Fibroblast of lung (primary cell): ENCODE measurements around the gene VARS2. TPM values are rescaled to one million over a fixed set of nuclear protein-coding genes. Genes with fewer than 3 reads are reported as not detected.

Source experiments
- DNase-seq, 2 donors: peaks; one replicate each; pipeline versions ENCODE4 v3.0.0 to v3.0.0-alpha.2; 2010; ENCODE audit warnings: low read depth in 2 of 2
- H2AFZ ChIP-seq: 2 replicates; pipeline ENCODE4 v1.5.1; 2012; ENCODE audit warnings: low read length, control low read depth, inconsistent platforms
- H3K27ac ChIP-seq: 2 replicates; pipeline ENCODE4 v1.5.1; 2011; ENCODE audit warnings: low read length, control low read depth; ENCODE audit not compliant: insufficient read depth
- H3K27me3 ChIP-seq: 2 replicates; pipeline ENCODE4 v1.5.1; 2011; ENCODE audit warnings: mild to moderate bottlenecking, low read length; ENCODE audit not compliant: control insufficient read depth, insufficient read depth
- H3K36me3 ChIP-seq: 2 replicates; pipeline ENCODE4 v1.5.1; 2011; ENCODE audit warnings: low read length; ENCODE audit not compliant: control insufficient read depth, insufficient read depth
- H3K4me1 ChIP-seq: 2 replicates; pipeline ENCODE4 v1.5.1; 2011; ENCODE audit warnings: low read length; ENCODE audit not compliant: control insufficient read depth, insufficient read depth; ENCODE audit errors: extremely low read depth
- H3K4me2 ChIP-seq: 2 replicates; pipeline ENCODE4 v1.5.1; 2011; ENCODE audit warnings: low read length, control low read depth; ENCODE audit not compliant: insufficient read depth; ENCODE audit errors: extremely low read depth
- H3K4me3 ChIP-seq, 4 experiments: fragments of 200-600 bp in 1 of 4; sonication (generic) in 1 of 4; replicated peaks in 1 of 4; 2 replicates each; pipeline ENCODE4 v1.5.1; 2011 to 2016; ENCODE audit warnings: low read length in 4 of 4, low read depth in 3 of 4, mild to moderate bottlenecking in 3 of 4, control low read depth in 2 of 4, inconsistent platforms in 1 of 4, mixed read lengths in 1 of 4; ENCODE audit not compliant: insufficient read depth in 1 of 4; ENCODE audit errors: control extremely low read depth in 1 of 4
- H3K79me2 ChIP-seq: 2 replicates; pipeline ENCODE4 v1.5.1; 2012; ENCODE audit warnings: mild to moderate bottlenecking, low read length, inconsistent platforms; ENCODE audit not compliant: control insufficient read depth, insufficient read depth
- H3K9ac ChIP-seq: 2 replicates; pipeline ENCODE4 v1.5.1; 2011; ENCODE audit warnings: mild to moderate bottlenecking, low read length, control low read depth; ENCODE audit not compliant: insufficient read depth
- H3K9me3 ChIP-seq: 2 replicates; pipeline ENCODE4 v1.5.1; 2012; ENCODE audit warnings: low read depth, low read length; ENCODE audit not compliant: control insufficient read depth, insufficient read depth
- H4K20me1 ChIP-seq: 2 replicates; pipeline ENCODE4 v1.5.1; 2011; ENCODE audit warnings: low read length; ENCODE audit not compliant: control insufficient read depth, insufficient read depth; ENCODE audit errors: extremely low read depth
- EZH2 ChIP-seq: IDR thresholded peaks from 2 replicates; pipeline ENCODE4 v1.5.1; 2012; ENCODE audit warnings: low read length, control low read depth, mild to moderate bottlenecking; ENCODE audit errors: missing control alignments
- polyA plus RNA-seq, 2 donors: library from polyadenylated mRNA; depleted of rRNA in 1 of 2; stranded (reverse) in 1 of 2; unstranded in 1 of 2; fragments of >200 nt; gene quantifications; 2 replicates each; pipeline ENCODE4 v1.2.1, GENCODE V29; 2011 to 2012; ENCODE audit warnings: missing spikeins in 1 of 2
- total RNA-seq: library from RNA; depleted of rRNA; stranded (reverse); fragments of >200 nt; gene quantifications from 2 replicates; pipeline ENCODE4 v1.2.1, GENCODE V29; 2014
- TF ChIP-seq, protein P1 (sequence below), 2 donors: IDR thresholded peaks in 1 of 2; conservative IDR thresholded peaks in 1 of 2; 1 replicate in 1 of 2; 2 replicates in 1 of 2; pipeline ENCODE4 v1.5.1; 2011 to 2012; ENCODE audit warnings: low read length in 2 of 2, control low read depth in 1 of 2, inconsistent platforms in 1 of 2, low read depth in 1 of 2, mild to moderate bottlenecking in 1 of 2

VARS2 gene
- total and polyA plus RNA-seq, 2 donors (not counting 1 experiment from before 2014, with no cell fraction given) = 6.8 to 20.5 TPM

DNA sequence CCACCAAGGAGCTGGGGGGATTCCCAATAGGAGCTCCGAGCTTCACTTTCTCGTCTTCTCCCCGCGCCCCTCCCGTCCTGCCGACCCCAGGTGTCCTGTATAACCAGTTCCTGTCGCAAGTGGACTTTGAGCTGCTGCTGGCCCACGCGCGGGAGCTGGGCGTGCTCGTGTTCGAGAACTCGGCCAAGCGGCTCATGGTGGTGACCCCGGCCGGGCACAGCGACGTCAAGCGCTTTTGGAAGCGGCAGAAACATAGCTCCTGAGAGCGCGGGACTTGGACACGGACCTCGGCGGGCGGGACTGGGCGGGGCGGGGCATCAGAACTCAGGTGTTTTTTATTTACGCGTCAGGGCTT lies 340 bp upstream of the VARS2 start:
- peak overlapping the region; percentile 26 for H3K27ac ChIP-seq
- H2AFZ ChIP-seq = peak overlapping the region; percentile 43
- no peak for TF ChIP-seq EZH2
- TF ChIP-seq, protein P1, sequence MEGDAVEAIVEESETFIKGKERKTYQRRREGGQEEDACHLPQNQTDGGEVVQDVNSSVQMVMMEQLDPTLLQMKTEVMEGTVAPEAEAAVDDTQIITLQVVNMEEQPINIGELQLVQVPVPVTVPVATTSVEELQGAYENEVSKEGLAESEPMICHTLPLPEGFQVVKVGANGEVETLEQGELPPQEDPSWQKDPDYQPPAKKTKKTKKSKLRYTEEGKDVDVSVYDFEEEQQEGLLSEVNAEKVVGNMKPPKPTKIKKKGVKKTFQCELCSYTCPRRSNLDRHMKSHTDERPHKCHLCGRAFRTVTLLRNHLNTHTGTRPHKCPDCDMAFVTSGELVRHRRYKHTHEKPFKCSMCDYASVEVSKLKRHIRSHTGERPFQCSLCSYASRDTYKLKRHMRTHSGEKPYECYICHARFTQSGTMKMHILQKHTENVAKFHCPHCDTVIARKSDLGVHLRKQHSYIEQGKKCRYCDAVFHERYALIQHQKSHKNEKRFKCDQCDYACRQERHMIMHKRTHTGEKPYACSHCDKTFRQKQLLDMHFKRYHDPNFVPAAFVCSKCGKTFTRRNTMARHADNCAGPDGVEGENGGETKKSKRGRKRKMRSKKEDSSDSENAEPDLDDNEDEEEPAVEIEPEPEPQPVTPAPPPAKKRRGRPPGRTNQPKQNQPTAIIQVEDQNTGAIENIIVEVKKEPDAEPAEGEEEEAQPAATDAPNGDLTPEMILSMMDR (conservative IDR thresholded peaks at IDR 0.05 in 1 of 2, IDR thresholded peaks at IDR 0.05 in 1 of 2; ENCODE audit: low read depth in 1 of 2, low read length in 2 of 2) = no peak
- peak overlapping the region; percentile 34 for H3K9ac ChIP-seq
- DNase-seq = no peak
- no peaks in the 10 kb centered on the region for H4K20me1 ChIP-seq
- peak overlapping the region in 2 of 4 experiments; percentile 27 to 64 for H3K4me3 ChIP-seq
- H3K79me2 ChIP-seq = peaks cover 5% of the 10 kb centered on the region
- H3K4me2 ChIP-seq = peak overlapping the region; percentile 23
- H3K4me1 ChIP-seq = peaks cover 14% of the 10 kb centered on the region
- H3K36me3 ChIP-seq = peaks cover 11% of the 10 kb centered on the region
- H3K9me3 ChIP-seq = no peaks in the 10 kb centered on the region
- no peaks in the 10 kb centered on the region for H3K27me3 ChIP-seq

DNA sequence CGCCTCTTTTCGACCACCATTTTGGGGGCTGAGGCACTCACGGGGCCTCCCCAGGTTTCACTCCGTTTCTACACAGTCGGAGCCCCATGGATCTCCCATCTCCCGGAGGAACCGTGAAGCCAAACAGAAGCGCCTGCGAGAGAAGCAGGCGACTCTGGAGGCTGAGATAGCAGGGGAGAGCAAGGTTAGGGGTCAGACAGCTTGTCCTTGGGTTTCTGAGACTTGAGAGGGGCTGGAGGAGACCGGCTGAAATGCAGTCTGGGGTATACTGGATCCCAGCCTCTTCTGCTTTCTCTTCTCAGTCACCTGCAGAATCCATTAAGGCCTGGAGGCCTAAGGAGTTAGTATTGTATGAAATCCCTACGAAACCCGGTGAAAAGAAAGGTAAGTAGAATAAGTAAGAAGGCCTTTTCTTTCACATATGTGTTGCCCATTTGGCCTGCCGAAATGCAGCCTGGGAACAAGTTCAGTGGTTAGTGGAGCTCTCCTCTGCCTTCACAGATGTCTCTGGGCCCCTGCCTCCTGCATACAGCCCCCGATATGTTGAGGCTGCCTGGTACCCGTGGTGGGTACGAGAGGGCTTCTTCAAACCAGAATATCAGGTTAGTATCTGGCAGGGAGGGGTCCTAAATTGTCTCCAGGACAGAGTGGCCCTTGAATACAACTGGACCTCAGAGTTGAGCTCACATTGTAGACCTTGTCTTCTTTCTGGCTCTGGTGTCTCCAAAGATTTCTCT lies 984 bp downstream of the VARS2 start:
- Histone ChIP-seq H3K4me1 (peaks cover 8% of the 10 kb centered on the region), H3K9ac (peak overlapping the region; percentile 5), H3K4me3 (peak overlapping the region; percentile 43 to 68 (median 58)), H2AFZ (peak overlapping the region; percentile 11), H3K9me3 (no peaks in the 10 kb centered on the region), H3K36me3 (peaks cover 11% of the 10 kb centered on the region), H3K4me2 (peak overlapping the region; percentile 91), H3K27ac (peak overlapping the region; percentile 75), H4K20me1 (no peaks in the 10 kb centered on the region), H3K27me3 (no peaks in the 10 kb centered on the region), H3K79me2 (no peaks in the 10 kb centered on the region)
- TF ChIP-seq, protein P1 (conservative IDR thresholded peaks at IDR 0.05 in 1 of 2, IDR thresholded peaks at IDR 0.05 in 1 of 2; ENCODE audit: low read depth in 1 of 2, low read length in 2 of 2) = no peak
- no peak for TF ChIP-seq EZH2
- DNase-seq = no peak

DNA sequence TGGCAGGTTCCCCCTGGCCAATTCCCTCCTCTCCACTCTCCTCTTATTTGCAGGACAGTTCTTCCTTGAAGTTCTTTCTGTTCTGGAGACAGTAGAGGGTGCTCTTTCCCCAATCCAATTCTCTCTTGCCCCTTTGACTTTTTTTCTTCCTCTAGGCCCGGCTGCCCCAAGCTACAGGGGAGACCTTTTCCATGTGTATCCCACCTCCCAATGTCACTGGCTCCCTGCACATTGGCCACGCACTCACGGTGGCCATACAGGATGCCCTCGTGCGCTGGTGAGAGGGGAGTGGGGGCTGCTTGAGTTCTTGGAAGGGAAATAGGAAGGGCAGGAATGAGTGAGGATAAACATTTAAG lies 1.5 kb downstream of the VARS2 start:
- H3K4me2 ChIP-seq = no peak overlapping the region
- H2AFZ ChIP-seq = no peak overlapping the region
- TF ChIP-seq, protein P1 (conservative IDR thresholded peaks at IDR 0.05 in 1 of 2, IDR thresholded peaks at IDR 0.05 in 1 of 2; ENCODE audit: low read depth in 1 of 2, low read length in 2 of 2) = peak; percentile 71 to 74
- no peak for TF ChIP-seq EZH2

More for the DNA sequence above, 1.5 kb downstream of the VARS2 start:
- Histone ChIP-seq H3K9ac (no peak overlapping the region), H4K20me1 (no peaks in the 10 kb centered on the region), H3K27me3 (no peaks in the 10 kb centered on the region), H3K9me3 (no peaks in the 10 kb centered on the region), H3K27ac (no peak overlapping the region), H3K4me3 (no peak overlapping the region), H3K4me1 (peaks cover 8% of the 10 kb centered on the region), H3K36me3 (peaks cover 10% of the 10 kb centered on the region), H3K79me2 (no peaks in the 10 kb centered on the region)
- peak; percentile 53 to 78 for DNase-seq
